GM18511 (cell line): Measurements from ENCODE around the gene CDKN2AIPNL.
A peak's percentile ranks its signal among the peaks of the same experiment; 100 is the strongest.
"Not testable (repeated sequence)": the region's sequence is repeated elsewhere in the genome, so short reads cannot be mapped to it uniquely, and the experiment has no call there.

Source experiments
- ATAC-seq: cut with Tn5 transposase; IDR thresholded peaks from one replicate; pipeline ENCODE4 v1.9.1; 2021; ENCODE audit warnings: mild to moderate bottlenecking, moderate library complexity; ENCODE audit not compliant: unreplicated experiment

CDKN2AIPNL gene

GRCh38 chr5:134403951-134404350, 7.7 kb downstream of the CDKN2AIPNL start:
- no peak for ATAC-seq

- no peak for ATAC-seq
These were observed 13.0 kb downstream of the CDKN2AIPNL start for GRCh38 chr5:134398609-134399155.

DNA sequence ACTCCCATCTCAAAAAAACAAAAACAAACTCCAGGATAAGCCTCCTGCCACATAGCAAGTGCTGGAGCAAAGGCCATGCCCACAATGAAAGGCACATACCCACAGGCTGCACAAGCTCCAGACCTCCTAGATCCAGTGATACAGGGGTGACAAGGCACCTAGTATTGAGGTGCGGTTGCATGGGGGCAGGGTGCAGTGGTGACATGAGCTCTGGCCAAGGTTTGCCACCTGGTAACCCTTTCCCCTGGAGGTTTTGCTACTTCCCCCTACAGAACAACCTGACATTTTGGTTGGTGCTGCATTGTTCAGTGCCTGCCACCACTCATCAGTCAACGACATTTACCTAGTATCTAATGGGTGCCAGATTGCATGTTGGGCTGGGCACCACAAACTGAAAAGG, 14.5 kb downstream of the CDKN2AIPNL start:
- no peak for ATAC-seq

DNA sequence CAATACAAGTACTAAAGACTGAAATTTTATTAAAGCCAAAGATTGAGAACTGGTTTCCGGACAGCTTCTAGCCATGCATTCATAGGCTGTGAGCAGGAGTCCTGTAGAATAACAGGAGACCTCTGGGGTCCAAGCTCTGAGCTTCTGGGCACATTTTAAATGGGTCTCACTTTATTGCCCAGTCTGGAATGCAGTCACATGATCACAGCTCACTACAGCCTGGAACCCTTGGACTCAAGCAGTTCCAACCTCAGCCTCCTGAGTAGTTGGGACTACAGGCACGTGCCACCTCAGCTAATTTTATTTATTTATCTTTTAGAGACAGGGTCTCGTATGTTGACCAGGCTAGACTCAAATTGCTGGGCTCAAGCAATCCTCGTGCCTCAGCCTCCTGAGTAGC, 15.4 kb downstream of the CDKN2AIPNL start:
- no peak for ATAC-seq

DNA sequence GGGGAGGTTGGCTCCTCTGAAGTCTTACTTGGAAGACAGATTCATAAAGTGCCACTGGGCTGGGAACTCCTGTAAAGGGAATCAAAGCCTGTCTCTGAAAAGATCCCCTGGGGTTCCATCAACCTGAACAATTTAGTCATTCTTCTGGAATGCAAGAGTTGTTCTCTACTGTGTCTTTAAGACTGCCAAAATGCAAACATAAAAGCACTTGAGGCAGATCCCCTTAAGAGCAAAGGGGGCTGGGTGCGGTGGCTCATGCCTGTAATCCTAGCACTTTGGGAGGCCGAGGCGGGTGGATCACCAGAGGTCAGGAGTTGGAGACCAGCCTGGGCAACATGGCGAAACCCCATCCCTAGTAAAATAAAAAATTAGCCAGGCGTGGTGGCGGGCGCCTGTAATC, 16.7 kb downstream of the CDKN2AIPNL start:
- no peak for ATAC-seq

DNA sequence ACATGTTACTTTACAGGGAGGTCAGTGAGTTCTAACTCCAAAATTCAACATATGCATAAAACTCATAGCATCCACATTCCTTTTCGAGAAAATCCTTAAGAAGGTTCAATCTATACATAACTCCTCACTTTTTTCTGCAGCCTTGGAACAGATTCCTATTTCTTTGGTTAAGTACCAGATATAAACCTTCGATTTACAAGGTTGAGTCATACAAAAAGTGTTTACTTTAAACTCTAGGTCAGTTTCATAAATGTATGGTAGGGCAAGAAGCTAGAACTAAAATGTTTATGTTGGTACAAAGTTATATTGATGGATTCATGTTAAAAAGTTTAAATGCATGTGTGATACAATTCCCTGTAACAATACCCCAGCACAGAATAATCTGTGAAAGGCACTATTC, 19.4 kb downstream of the CDKN2AIPNL start:
- ATAC-seq: no peak

- no peak for ATAC-seq
These were observed 24.2 kb downstream of the CDKN2AIPNL start for GRCh38 chr5:134387443-134387842.

DNA sequence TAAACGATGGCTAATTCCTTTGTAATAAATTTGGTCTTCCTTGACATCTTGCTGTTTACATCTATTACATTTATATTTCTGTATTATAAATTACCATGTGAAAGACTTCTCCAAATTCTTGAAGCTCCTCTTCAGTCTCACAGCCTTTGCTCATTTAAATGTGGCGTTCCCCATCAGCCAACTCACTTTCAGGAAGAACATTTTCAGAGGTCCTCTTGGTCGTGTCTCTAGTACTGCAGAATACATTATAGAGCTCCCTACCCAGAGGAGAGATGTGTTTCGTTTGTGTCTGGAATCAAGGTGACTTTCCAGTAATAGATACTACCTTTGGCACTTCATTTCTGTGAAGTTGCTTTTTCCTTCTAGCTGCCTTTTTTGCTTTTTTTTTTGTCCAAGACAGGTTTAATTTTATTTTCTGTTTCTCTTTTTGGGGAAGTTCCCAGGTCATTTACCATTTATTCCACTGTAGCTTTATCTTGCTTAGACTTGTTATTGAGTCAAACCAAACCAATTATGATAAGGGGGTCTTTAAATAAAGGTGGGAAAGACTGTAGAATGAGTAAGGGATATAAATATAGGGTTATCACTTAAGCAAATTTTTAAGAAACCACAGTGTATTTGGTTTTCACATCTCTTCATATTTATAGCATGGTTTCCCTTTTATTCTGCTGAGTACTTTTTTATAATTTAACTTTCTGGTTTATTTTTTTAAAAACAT, 27.5 kb downstream of the CDKN2AIPNL start:
- ATAC-seq: no peak

DNA sequence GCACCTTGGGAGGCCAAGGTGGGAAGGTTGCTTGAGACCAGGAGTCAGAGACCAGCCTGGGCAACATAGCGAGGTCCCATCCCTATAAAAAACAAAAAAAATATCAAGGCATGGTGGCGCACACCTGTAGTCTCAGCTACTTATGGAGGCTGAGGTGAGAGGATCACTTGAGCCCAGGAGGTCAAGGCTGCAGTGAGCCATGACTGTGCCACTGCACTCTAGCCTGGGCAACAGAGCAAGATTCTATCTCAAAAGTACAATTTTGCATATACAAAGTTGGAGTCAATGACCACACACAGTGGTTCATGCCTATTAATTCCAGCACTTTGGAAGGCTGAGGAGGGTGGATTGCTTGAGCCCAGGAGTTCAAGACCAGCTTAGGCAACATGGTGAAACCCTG, 29.5 kb downstream of the CDKN2AIPNL start:
- not testable (repeated sequence) for ATAC-seq

DNA sequence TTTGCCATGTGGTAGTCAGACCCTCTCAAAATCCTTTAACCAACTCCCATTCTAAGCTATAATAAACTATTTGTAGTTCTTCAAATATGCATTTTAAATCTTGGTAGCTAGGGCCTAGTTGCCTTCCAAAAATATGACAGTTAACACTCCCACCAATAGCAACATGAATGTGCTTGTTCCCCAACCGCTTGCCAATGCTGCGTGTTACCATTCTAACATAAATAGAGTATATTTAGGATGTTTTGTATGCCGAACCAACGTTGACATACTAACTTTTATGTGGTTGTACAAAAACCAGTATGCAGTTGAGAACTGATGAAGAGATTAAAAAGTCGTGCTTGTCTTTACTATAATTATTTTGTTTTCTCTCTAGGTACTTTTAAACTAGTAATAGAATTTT, 31.3 kb downstream of the CDKN2AIPNL start:
- no peak for ATAC-seq

- no peak for ATAC-seq
These were observed 37.4 kb downstream of the CDKN2AIPNL start for GRCh38 chr5:134374232-134374631.

GRCh38 chr5:134373633-134374032, 38.0 kb downstream of the CDKN2AIPNL start:
- not testable (repeated sequence) for ATAC-seq

GRCh38 chr5:134371834-134372340, 39.8 kb downstream of the CDKN2AIPNL start:
- peak; percentile 10 for ATAC-seq

DNA sequence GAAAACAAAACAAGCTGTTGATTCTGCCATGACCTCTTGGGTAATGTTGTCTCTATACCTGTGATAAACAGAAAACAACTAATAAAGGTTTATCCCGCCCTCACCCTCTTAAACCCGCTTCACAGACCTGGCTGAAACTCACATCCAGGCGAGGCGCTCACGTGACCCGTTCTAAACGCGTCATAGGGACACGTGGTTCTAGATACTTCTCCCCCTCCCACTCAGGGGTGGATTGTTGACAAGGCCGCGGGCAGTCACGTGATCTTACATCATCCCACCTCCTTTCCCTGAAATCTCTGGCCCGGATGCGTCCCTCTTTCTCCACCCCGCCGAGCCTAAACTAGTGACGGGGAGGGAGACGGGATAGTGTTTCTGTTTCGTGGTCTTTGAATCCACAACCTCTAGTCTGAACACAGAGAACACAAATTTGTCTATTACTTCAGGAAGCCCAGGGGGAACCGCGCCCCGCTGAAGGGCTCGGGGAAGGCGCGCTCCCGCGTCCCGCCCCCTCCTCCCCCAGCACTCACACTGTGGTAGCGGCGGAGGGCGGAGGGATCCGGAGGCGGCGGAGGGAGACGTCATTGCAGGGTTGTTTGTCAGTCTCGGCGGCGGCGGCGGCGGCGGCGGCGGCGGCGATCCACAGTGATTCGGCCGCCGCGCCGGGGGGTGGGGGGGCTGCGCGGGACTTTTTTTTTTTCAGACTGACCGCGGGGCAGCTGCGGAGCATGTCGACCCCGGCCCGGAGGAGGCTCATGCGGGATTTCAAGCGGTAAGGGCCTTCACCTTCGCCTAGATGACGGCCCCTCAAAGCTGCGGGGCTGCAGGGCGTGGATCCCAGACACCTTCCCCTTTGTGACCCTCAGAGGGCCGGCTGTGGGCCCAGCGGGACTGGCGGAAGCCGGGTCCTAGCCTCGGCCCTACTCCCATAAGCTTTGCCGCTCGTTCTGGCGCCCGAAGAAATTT, 40.5 kb downstream of the CDKN2AIPNL start, which contains the start of gene UBE2B:
UBE2B (plus strand) TSS at position 699 of the 963 bp plus-strand sequence; CDS start at position 726, 27 bp downstream.
- ATAC-seq: peak; percentile 76

DNA sequence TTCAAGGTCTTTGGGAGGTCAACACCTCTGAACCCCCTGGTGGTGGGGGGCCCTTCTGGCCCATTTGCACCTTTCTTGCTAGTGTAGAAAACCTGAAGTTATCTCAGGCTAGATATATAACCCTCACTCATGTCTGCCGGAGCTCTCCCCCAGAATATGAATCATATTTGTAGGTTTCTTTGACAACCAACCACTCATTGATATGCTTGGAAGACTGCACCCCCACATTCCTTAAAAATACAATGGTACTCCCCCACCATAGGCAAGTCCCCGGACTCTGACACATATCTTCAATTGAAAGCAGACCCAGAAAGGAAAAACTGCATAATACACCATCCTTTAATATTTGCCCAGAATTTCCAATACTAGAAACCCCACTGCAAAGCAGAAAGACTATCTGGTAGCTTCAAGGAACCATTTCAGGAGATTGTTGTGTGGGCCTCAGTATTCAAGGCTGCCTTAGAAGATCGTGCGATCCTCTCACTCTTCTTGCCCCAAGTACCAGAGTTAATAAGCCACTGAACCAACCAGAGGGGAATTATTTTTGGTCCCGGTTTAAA, 41.3 kb downstream of the CDKN2AIPNL start:
- ATAC-seq: peak; percentile 9

- no peak for ATAC-seq
These were observed 46.1 kb downstream of the CDKN2AIPNL start for GRCh38 chr5:134365604-134366003.

GRCh38 chr5:134355681-134356080, 56.0 kb downstream of the CDKN2AIPNL start:
- no peak for ATAC-seq
